BLaER1 treated with 17β-estradiol and CSF1 and Interleukin-3, amounts not matched to agents 10 nM and 100 nM (cell line): ENCODE data around the gene PTPRD.

ENCODE experiments used
- H3K27ac ChIP-seq, 11 experiments: shearing (Covaris generic); formaldehyde crosslinking; 2 replicates each; pipeline ENCODE4 v1.8.1; 2022
- H3K27me3 ChIP-seq, 11 experiments: shearing (Covaris generic); formaldehyde crosslinking; 2 replicates each; pipeline ENCODE4 v1.8.1; 2022
- H3K36me3 ChIP-seq, 11 experiments: shearing (Covaris generic); formaldehyde crosslinking; 2 replicates each; pipeline ENCODE4 v1.8.1; 2022
- H3K4me1 ChIP-seq, 10 experiments: shearing (Covaris generic); formaldehyde crosslinking; 2 replicates each; pipeline ENCODE4 v1.8.1; 2022
- H3K4me2 ChIP-seq, 11 experiments: shearing (Covaris generic); formaldehyde crosslinking; 2 replicates each; pipeline ENCODE4 v1.8.1; 2022
- H3K4me3 ChIP-seq, 10 experiments: shearing (Covaris generic); formaldehyde crosslinking; 2 replicates each; pipeline ENCODE4 v1.8.1; 2022
- H3K9ac ChIP-seq, 11 experiments: shearing (Covaris generic); formaldehyde crosslinking; 2 replicates each; pipeline ENCODE4 v1.8.1; 2022
- H3K9me3 ChIP-seq, 11 experiments: shearing (Covaris generic); formaldehyde crosslinking; replicated peaks in 1 of 11; 2 replicates each; pipeline ENCODE4 v1.8.1; 2022
- H4K20me1 ChIP-seq, 11 experiments: shearing (Covaris generic); formaldehyde crosslinking; 2 replicates each; pipeline ENCODE4 v1.8.1; 2022
- Cebpa-rat ChIP-seq, 11 experiments: shearing (Covaris generic); IDR thresholded peaks; 2 replicates each; pipeline ENCODE4 v1.8.1; 2022

PTPRD gene

DNA sequence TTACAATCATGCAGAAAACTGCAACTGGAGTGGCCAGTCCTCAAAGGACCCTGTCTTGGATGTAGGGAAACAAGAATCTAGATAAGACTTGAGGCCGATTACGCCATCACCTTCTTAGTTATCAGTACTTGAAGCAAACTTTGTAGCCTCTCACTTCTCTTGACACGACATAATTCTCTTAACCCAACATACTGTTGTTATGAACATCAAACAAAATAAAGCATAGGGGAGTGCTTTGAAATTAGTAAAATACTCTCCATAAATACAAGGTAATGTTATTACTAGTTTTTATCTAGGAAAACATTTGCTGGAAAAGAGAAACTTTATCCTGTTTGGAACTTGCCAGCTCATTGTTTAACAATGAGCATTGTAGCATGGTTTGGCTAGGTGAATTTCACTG, 2238.3 kb downstream of the PTPRD start:
- Histone ChIP-seq H3K36me3 (no peaks in the 10 kb centered on the region), H3K27ac (no peak overlapping the region), H4K20me1 (no peaks in the 10 kb centered on the region)

DNA sequence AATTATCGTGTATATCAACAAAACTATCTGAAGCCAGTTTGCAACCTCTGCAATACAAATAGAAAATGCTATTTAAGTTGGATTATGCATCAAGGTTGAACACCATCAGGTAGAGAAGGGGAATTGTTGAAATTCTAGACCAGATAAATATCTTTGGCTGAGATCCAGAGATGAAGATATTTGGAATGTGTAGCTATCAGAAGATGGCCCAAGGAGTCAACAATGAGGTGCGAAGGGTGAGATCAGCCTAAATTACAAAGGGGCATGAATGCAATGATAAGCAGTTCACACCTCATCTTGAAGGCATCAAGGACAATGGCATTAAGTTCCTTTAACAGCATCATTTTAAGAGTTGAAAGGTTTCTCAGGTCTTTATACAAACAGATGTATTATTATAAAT, 2241.1 kb downstream of the PTPRD start:
- TF ChIP-seq Cebpa-rat (IDR thresholded peaks at IDR 0.05): no peak
- no peaks in the 10 kb centered on the region for H3K36me3 ChIP-seq

More for the DNA sequence above, 2238.3 kb downstream of the PTPRD start:
- no peak overlapping the region for H3K9ac ChIP-seq
- TF ChIP-seq Cebpa-rat (IDR thresholded peaks at IDR 0.05): no peak
- H3K27me3 ChIP-seq: no peaks in the 10 kb centered on the region
- no peak overlapping the region for H3K4me3 ChIP-seq
- no peak overlapping the region for H3K4me2 ChIP-seq
- no peaks in the 10 kb centered on the region for H3K9me3 ChIP-seq
- no peaks in the 10 kb centered on the region for H3K4me1 ChIP-seq

DNA sequence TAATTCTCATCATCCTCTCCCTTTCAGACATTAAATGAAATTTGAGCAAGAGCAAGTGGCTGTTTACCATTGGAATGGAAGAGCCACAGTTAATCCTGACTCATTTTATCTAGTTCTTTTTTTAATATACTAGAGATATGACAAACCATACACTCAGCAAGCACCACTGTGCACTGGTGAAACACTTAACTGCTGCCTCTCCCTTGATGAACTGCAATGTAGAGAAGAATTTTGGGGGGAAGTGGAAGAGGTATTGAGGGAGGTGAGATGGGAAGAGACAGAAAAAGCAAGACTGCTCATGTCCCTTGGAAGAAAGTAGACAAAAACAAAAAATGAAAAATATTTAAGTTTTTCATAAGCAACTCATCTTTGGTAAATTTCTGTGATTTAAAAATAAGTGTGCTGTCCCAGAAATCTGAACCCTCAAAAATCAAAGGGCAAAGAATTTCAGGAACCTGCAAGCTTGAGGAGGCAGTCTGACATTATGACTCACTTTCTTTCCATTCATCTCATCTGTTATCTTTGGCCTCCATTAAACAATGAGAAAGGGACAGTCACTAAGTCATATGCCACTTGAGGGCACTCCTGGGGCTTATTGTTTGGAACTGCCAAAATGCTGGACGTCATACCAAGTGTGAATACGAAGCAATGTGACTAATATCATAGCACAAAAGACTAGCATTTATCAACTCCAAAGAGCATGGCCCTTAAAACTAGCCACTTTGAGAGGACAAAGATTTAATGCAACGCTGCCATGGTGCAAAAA, 2246.5 kb downstream of the PTPRD start:
- Histone ChIP-seq H3K9ac (no peak overlapping the region), H3K4me3 (no peak overlapping the region), H3K9me3 (no peaks in the 10 kb centered on the region), H3K36me3 (no peaks in the 10 kb centered on the region), H3K27ac (peak overlapping the region in 2 of 11 experiments; percentile 57 to 63; a peak in 2 of 22 replicates), H3K4me1 (peaks cover 0 to 32% (median 3%) of the 10 kb centered on the region in 10 experiments; a peak in 10 of 20 replicates), H4K20me1 (no peaks in the 10 kb centered on the region), H3K27me3 (no peaks in the 10 kb centered on the region), H3K4me2 (peak overlapping the region in 3 of 11 experiments; percentile 75 to 94 (median 88); a peak in 6 of 22 replicates)
- TF ChIP-seq Cebpa-rat (IDR thresholded peaks at IDR 0.05): no peak

More for the DNA sequence above, 2241.1 kb downstream of the PTPRD start:
- Histone ChIP-seq H4K20me1 (no peaks in the 10 kb centered on the region), H3K9ac (no peak overlapping the region), H3K4me3 (no peak overlapping the region), H3K27ac (no peak overlapping the region), H3K4me2 (no peak overlapping the region), H3K4me1 (peaks cover 0 to 5% (median 0%) of the 10 kb centered on the region in 10 experiments; a peak in 5 of 20 replicates), H3K9me3 (no peaks in the 10 kb centered on the region), H3K27me3 (no peaks in the 10 kb centered on the region)

DNA sequence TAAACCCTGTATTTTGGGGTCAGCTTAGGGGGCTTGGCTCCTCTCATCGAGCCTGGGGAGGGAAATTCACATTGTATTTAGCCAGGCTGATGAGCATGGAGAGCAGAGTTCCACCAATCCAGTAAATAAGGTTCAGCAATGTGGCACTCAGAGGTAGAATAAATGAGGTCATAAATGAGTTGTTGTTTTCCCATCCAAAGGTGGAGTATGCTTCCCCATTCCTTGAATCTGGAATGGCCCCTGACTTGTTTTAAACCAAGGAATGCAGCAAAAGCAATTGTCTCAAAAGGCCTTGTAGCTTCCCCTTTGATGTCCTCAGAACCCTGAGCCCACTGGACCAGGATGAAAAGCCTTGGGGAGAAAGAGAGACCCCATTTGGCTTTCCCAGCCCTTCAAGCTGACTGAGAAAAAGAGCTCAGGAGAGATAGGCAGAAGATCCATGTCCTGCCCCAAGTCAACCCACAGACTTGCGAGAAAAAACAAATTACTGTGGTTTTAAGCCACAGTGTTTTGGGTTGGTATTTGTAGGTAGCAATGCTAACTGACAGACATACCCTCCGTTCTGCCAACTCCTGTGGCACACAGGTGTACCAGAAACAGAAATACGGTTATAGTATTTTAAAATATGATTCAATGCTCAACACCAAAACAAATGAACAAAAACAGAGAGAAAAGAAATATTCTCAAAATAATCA, 2247.2 kb downstream of the PTPRD start:
- H4K20me1 ChIP-seq: no peaks in the 10 kb centered on the region
- no peaks in the 10 kb centered on the region for H3K27me3 ChIP-seq
- H3K4me3 ChIP-seq: no peak overlapping the region
- H3K36me3 ChIP-seq: no peaks in the 10 kb centered on the region
- peak overlapping the region in 3 of 11 experiments; percentile 48 to 63 (median 57); a peak in 5 of 22 replicates for H3K27ac ChIP-seq
- no peak for TF ChIP-seq Cebpa-rat (IDR thresholded peaks at IDR 0.05)
- H3K9ac ChIP-seq: no peak overlapping the region
- peaks cover 0 to 32% (median 3%) of the 10 kb centered on the region in 10 experiments; a peak in 10 of 20 replicates for H3K4me1 ChIP-seq
- H3K4me2 ChIP-seq: peak overlapping the region in 5 of 11 experiments; percentile 18 to 94 (median 75); a peak in 10 of 22 replicates
- H3K9me3 ChIP-seq: no peaks in the 10 kb centered on the region

DNA sequence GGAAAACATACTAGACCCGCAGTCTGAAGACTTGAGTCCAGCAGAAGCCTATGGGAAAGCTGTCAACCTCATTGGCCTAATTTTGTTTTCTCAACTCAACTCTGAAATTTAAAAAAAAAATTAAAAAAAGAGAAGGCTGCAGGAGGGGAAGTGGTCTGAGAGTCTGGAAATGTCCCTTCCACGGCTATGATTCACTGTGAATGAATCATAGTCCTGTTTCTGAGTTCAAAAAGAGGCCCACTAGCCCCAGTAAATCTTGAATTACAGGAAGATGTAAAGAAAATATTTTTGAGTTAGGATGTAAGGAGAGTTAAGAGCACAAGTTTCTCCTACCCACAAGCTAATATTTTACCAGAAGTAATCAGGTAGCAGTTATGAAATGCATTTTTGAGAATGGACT, 2247.8 kb downstream of the PTPRD start:
- Histone ChIP-seq H3K4me2 (peak overlapping the region in 5 of 11 experiments; percentile 18 to 94 (median 75); a peak in 9 of 22 replicates), H3K36me3 (no peaks in the 10 kb centered on the region), H3K27ac (peak overlapping the region in 3 of 11 experiments; percentile 48 to 63 (median 57); a peak in 5 of 22 replicates), H3K9me3 (no peaks in the 10 kb centered on the region), H4K20me1 (no peaks in the 10 kb centered on the region), H3K27me3 (no peaks in the 10 kb centered on the region), H3K4me1 (peaks cover 0 to 32% (median 3%) of the 10 kb centered on the region in 10 experiments; a peak in 10 of 20 replicates), H3K4me3 (no peak overlapping the region), H3K9ac (no peak overlapping the region)
- no peak for TF ChIP-seq Cebpa-rat (IDR thresholded peaks at IDR 0.05)

DNA sequence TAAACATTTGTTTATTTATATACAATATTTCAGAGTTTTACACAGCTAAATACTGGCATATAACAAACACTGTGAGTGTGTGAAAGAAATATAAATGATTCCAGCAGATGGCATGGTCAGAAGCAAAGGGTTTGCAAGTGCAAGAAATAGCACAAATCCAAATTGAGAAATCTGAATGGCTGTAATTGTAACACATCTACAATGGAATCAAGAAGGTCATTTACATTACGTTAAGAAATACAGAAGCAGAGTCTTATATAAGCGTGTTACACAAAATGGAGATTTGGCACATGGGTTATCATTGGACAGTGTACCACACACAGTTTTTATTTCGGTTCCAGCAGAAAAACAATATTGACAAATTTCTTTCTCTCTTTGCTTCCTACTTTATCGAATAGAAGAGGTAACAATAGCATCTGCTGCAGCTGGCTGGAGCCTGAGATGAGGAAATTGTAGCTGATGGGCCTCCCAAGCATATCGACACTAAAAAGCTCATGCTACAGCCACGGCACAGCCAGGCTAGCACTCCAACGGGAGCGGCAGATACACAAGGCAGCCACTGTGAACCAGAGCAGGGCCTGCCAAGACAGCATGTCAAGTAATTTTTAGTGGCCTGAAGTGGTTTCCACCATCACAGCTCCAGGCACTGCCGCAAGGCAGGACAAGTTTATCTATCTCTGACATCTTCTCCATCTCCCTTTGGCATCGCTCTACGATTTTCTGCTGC, 2248.6 kb downstream of the PTPRD start:
- no peak for TF ChIP-seq Cebpa-rat (IDR thresholded peaks at IDR 0.05)
- Histone ChIP-seq H3K9me3 (no peaks in the 10 kb centered on the region), H3K9ac (no peak overlapping the region), H3K36me3 (no peaks in the 10 kb centered on the region), H4K20me1 (no peaks in the 10 kb centered on the region), H3K27me3 (no peaks in the 10 kb centered on the region), H3K4me2 (peak overlapping the region in 4 of 11 experiments; percentile 67 to 94 (median 82); a peak in 7 of 22 replicates), H3K27ac (no peak overlapping the region), H3K4me1 (peaks cover 0 to 32% (median 3%) of the 10 kb centered on the region in 10 experiments; a peak in 10 of 20 replicates), H3K4me3 (no peak overlapping the region)

DNA sequence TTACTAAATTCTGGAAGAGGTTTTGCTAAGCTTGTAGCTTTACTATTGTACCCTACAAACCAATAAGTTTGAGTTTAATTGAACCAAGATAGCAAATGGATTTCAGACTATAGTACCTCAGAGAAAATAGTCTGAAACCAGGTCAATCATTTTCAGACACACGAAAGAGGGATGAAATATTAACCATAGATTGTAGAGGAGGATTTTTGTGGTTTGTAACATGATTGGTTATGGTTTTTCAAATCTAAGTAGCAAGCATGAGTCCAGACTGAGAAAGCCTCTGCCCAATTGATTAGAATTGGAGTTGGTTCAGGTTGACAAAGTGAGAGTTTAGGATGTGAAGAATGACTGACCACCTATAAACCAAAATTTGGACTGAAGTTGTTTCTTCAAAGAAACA, 2250.6 kb downstream of the PTPRD start:
- H3K36me3 ChIP-seq: no peaks in the 10 kb centered on the region
- no peaks in the 10 kb centered on the region for H4K20me1 ChIP-seq
- no peak overlapping the region for H3K4me2 ChIP-seq
- H3K9me3 ChIP-seq: no peaks in the 10 kb centered on the region
- peaks cover 0 to 32% (median 3%) of the 10 kb centered on the region in 10 experiments; a peak in 10 of 20 replicates for H3K4me1 ChIP-seq
- H3K9ac ChIP-seq: no peak overlapping the region
- no peaks in the 10 kb centered on the region for H3K27me3 ChIP-seq
- H3K4me3 ChIP-seq: no peak overlapping the region
- no peak for TF ChIP-seq Cebpa-rat (IDR thresholded peaks at IDR 0.05)
- no peak overlapping the region for H3K27ac ChIP-seq

DNA sequence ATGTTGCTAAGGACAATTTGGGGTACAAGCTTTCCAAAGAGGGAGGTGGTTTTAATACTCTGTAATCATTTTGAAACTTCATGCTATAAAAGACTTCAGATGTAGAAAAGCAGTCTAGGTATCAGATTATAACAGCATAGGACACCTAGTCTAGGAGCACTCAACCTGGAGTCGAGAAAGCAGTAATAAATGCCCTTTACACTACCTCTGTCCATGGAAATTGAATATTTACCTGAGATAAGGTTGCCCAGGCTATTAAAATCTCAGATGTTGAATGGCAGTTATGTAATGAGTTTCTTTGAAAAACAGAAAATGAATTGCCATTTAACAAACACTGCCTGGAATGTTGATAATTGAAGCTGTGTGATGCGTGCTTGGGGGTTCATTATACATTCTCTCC, 2251.4 kb downstream of the PTPRD start:
- H3K9me3 ChIP-seq: no peaks in the 10 kb centered on the region
- no peak overlapping the region for H3K4me2 ChIP-seq
- no peak overlapping the region for H3K27ac ChIP-seq
- no peaks in the 10 kb centered on the region for H4K20me1 ChIP-seq
- H3K4me1 ChIP-seq: peaks cover 0 to 24% (median 3%) of the 10 kb centered on the region in 10 experiments; a peak in 10 of 20 replicates
- no peaks in the 10 kb centered on the region for H3K27me3 ChIP-seq
- H3K9ac ChIP-seq: no peak overlapping the region
- TF ChIP-seq Cebpa-rat (IDR thresholded peaks at IDR 0.05): no peak
- H3K36me3 ChIP-seq: no peaks in the 10 kb centered on the region
- H3K4me3 ChIP-seq: no peak overlapping the region

DNA sequence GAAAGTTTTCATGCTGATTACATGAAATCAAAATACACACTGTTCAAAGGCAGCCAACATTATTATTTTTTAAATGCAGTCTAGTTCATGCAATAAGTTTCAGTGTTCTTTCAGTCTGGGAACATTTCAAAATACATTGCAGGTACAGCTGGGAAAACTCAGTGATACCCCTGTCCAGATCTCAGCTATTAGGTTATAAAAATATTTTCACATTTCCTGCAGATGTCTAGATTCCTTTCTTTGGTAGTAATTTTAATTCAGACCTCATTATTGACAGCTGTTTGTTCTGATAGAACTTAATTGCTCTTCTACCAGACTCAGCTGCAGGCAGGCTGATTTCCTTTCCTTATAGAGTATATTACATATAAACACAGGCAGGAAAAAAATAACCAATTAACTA, 2256.4 kb downstream of the PTPRD start:
- Histone ChIP-seq H3K27ac (no peak overlapping the region), H3K9ac (no peak overlapping the region), H4K20me1 (no peaks in the 10 kb centered on the region), H3K9me3 (no peaks in the 10 kb centered on the region), H3K4me2 (no peak overlapping the region), H3K36me3 (no peaks in the 10 kb centered on the region), H3K4me3 (no peak overlapping the region), H3K4me1 (no peaks in the 10 kb centered on the region), H3K27me3 (no peaks in the 10 kb centered on the region)
- TF ChIP-seq Cebpa-rat (IDR thresholded peaks at IDR 0.05): no peak
